Stimulated activated CD4-positive, alpha-beta T cell treated with anti-CD3 and anti-CD28 coated beads, Interleukin-4, amount 100 ng/mL, for 48 hours (primary cell): ENCODE data around the gene TRIM32.

Source experiments
- DNase-seq, 2 donors: peaks; one replicate each; pipeline ENCODE4 v3.0.0-alpha.2; 2020; ENCODE audit warnings: low read depth in 2 of 2

Gene TRIM32

GRCh38 chr9:116705531-116705930 lies 18.4 kb downstream of the TRIM32 start:
- DNase-seq: no peak

- DNase-seq: no peak
These were observed 19.5 kb downstream of the TRIM32 start for GRCh38 chr9:116706310-116707290.

GRCh38 chr9:116712781-116713180 lies 25.7 kb downstream of the TRIM32 start:
- DNase-seq: no peak

GRCh38 chr9:116713271-116713670 lies 26.2 kb downstream of the TRIM32 start:
- DNase-seq: no peak

- no peak for DNase-seq
These were observed 28.6 kb downstream of the TRIM32 start for GRCh38 chr9:116715751-116716150.

GRCh38 chr9:116716438-116716837 lies 29.3 kb downstream of the TRIM32 start:
- no peak for DNase-seq

- DNase-seq: no peak
These were observed 30.0 kb downstream of the TRIM32 start for GRCh38 chr9:116717150-116717549.

GRCh38 chr9:116718111-116718510 lies 31.0 kb downstream of the TRIM32 start:
- DNase-seq: no peak

GRCh38 chr9:116720111-116720510 lies 33.0 kb downstream of the TRIM32 start:
- DNase-seq: no peak

- no peak for DNase-seq
These were observed 34.3 kb downstream of the TRIM32 start for GRCh38 chr9:116721411-116721810.

- DNase-seq: no peak
These were observed 34.8 kb downstream of the TRIM32 start for GRCh38 chr9:116721944-116722343.

- no peak for DNase-seq
These were observed 37.0 kb downstream of the TRIM32 start for GRCh38 chr9:116724123-116724522.

- no peak for DNase-seq
These were observed 39.5 kb downstream of the TRIM32 start for GRCh38 chr9:116726602-116727001.

- no peak for DNase-seq
These were observed 46.0 kb downstream of the TRIM32 start for GRCh38 chr9:116733010-116733641.

GRCh38 chr9:116736399-116737151 lies 49.5 kb downstream of the TRIM32 start:
- no peak for DNase-seq

GRCh38 chr9:116737152-116737546 lies 50.0 kb downstream of the TRIM32 start:
- DNase-seq: peak; percentile 61 to 68

GRCh38 chr9:116741086-116741740 lies 54.1 kb downstream of the TRIM32 start:
- DNase-seq: no peak

- DNase-seq: no peak
These were observed 54.6 kb downstream of the TRIM32 start for GRCh38 chr9:116741742-116742141.

GRCh38 chr9:116749176-116749575 lies 62.1 kb downstream of the TRIM32 start:
- DNase-seq: no peak

GRCh38 chr9:116749772-116750171 lies 62.7 kb downstream of the TRIM32 start:
- no peak for DNase-seq

GRCh38 chr9:116750510-116750909 lies 63.4 kb downstream of the TRIM32 start:
- DNase-seq: no peak
